BLaER1 (cell line): ENCODE measurements around the gene CPNE2.
"Not testable (repeated sequence)": the region's sequence is repeated elsewhere in the genome, so short reads cannot be mapped to it uniquely, and the experiment has no call there.

Experiments
- H3K27ac ChIP-seq: shearing (Covaris generic); formaldehyde crosslinking; 2 replicates; pipeline ENCODE4 v1.8.1; 2022
- H3K27me3 ChIP-seq: shearing (Covaris generic); formaldehyde crosslinking; 2 replicates; pipeline ENCODE4 v1.8.1; 2022
- H3K36me3 ChIP-seq: shearing (Covaris generic); formaldehyde crosslinking; 2 replicates; pipeline ENCODE4 v1.8.1; 2022
- H3K4me1 ChIP-seq: shearing (Covaris generic); formaldehyde crosslinking; 2 replicates; pipeline ENCODE4 v1.8.1; 2022
- H3K4me2 ChIP-seq: shearing (Covaris generic); formaldehyde crosslinking; 2 replicates; pipeline ENCODE4 v1.8.1; 2022
- H3K4me3 ChIP-seq: shearing (Covaris generic); formaldehyde crosslinking; 2 replicates; pipeline ENCODE4 v1.8.1; 2022
- H3K9ac ChIP-seq: shearing (Covaris generic); formaldehyde crosslinking; 2 replicates; pipeline ENCODE4 v1.8.1; 2022
- H3K9me3 ChIP-seq: shearing (Covaris generic); formaldehyde crosslinking; 2 replicates; pipeline ENCODE4 v1.8.1; 2022
- H4K20me1 ChIP-seq: shearing (Covaris generic); formaldehyde crosslinking; 2 replicates; pipeline ENCODE4 v1.8.1; 2022
- Cebpa-rat ChIP-seq: shearing (Covaris generic); IDR thresholded peaks from 2 replicates; pipeline ENCODE4 v1.8.1; 2022

Gene CPNE2

DNA sequence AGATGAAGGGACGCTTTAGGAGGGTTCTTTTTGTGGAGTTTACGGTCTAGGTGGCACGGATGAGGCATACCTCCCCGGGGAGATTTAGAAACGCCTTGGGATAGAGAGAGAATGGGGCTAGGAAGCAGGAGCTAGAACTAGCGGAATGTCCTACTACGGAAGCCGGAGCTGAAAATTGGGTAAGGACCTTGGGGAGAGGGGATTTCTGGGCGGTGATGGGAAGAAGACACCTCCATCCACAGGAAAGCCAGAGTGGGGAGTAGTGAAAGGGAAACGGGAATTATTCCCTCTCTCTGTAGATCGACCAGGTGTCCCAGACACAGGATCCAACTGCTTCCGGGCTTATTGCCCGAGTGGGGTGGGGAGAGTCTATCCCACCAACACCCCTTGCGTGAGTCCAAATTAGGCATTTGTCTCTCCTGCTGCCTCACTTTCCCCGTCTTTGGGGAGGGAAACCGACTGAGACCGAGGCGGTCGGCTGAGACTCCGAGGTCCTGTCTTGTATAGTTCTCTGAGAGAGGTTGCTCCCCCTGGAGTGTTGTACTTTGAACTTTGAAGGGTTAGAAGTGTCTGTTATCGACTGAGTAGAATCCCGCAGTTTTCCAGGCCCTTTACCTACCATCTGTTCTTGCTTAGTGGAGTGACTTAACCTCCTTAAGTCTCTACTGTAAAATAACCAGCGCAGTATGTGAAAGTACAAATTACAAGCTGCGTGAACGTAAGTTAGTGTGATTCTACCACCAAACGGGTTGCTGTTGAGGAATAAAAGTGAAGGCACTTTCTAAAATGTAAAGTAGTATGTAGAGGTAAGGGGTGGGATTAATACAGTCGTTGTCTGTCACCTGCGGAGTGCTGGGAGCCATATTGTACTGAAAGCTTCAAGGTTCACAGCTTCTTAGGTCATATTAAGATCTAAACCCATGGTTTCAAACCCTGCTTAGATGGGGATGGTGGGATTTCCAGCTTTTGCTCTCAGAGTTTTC, 94.8 kb downstream of the CPNE2 start:
- Histone ChIP-seq H3K27me3 (no peaks in the 10 kb centered on the region), H3K4me3 (peak overlapping the region; percentile 98), H3K4me1 (peaks cover 37% of the 10 kb centered on the region), H3K4me2 (peak overlapping the region; percentile 92), H3K9me3 (no peaks in the 10 kb centered on the region), H4K20me1 (peaks cover 53% of the 10 kb centered on the region), H3K9ac (peak overlapping the region; percentile 93), H3K27ac (peak overlapping the region; percentile 90), H3K36me3 (peaks cover 13% of the 10 kb centered on the region)
- no peak for TF ChIP-seq Cebpa-rat

DNA sequence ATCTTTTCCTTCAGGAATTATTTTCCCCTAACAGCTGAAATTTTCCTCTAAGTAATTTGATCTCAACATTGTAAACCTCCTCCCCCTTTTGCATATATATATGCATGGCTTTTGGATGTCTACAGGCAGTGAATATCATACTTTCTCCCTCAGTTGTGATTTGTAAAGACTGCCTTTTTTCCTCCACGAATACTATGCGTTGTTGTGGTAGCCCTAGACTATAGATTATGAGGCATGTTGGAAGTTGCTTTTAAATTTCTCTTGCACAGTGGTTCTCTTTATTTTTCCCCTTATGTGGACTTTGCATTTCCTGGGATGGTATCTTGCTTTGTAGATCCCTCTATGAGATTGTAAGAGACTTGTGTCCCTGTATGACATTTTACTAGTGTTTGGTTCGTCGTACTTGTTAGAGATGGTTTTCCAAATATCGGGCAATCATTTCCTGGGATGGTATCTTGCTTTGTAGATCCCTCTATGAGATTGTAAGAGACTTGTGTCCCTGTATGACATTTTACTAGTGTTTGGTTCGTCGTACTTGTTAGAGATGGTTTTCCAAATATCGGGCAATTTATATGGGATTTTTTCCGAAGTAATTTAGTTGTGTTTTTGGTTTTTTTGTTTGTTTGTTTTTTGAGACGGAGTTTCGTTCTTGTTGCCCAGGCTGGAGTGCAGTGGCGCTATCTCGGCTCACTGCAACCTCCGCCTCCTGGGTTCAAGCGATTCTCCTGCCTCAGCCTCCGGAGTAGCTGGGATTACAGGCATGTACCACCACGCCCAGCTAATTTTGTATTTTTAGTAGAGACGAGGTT, 95.7 kb downstream of the CPNE2 start:
- peak overlapping the region; percentile 98 for H3K4me3 ChIP-seq
- H4K20me1 ChIP-seq = peaks cover 62% of the 10 kb centered on the region
- H3K27me3 ChIP-seq, H3K27ac ChIP-seq, H3K9me3 ChIP-seq: not testable (repeated sequence)
- peaks cover 37% of the 10 kb centered on the region for H3K4me1 ChIP-seq
- H3K36me3 ChIP-seq = peaks cover 13% of the 10 kb centered on the region
- peak overlapping the region; percentile 93 for H3K9ac ChIP-seq
- H3K4me2 ChIP-seq = peak overlapping the region; percentile 92

DNA sequence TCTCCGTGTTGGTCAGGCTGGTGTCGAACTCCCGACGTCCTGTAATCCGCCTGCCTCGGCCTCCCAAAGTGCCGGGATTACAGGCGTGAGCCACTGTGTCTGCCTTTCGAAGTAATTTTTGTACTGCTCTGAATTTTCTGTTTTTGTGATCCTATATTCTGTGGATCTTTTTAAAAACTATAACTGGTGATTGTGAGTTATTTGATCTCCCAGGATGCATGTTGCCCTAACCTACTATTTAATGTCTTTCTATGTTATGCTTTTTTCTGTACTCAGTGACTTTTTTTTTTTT, 96.3 kb downstream of the CPNE2 start:
- Histone ChIP-seq H3K4me1 (peaks cover 32% of the 10 kb centered on the region), H4K20me1 (peaks cover 68% of the 10 kb centered on the region), H3K27ac (no peak overlapping the region), H3K4me2 (peak overlapping the region; percentile 92; the same call in 1 of the 2 replicates), H3K4me3 (no peak overlapping the region), H3K27me3 (no peaks in the 10 kb centered on the region), H3K9me3 (no peaks in the 10 kb centered on the region), H3K36me3 (peaks cover 17% of the 10 kb centered on the region), H3K9ac (no peak overlapping the region)
- TF ChIP-seq Cebpa-rat = no peak

DNA sequence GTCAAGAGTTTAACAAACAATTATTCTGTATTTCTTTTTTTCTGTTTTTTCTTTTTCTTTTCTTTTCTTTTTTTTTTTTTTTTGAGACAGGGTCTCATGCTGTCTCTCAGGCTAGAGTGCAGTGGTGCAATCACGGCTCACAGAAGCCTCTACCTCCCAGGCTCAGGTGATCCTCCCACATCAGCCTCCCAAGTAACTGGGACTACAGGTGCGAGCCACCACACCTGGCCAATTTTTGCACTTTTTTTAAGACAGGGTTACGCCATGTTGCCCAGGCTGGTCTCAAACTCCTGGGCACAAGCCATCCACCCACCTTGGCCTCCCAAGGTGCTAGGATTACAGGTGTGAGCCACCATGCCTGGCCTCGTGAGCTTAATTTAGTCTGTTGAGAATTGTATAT, 97.1 kb downstream of the CPNE2 start:
- H3K27ac ChIP-seq, H3K4me2 ChIP-seq, H3K9me3 ChIP-seq, H3K4me3 ChIP-seq, H3K9ac ChIP-seq, H3K27me3 ChIP-seq: not testable (repeated sequence)
- H3K36me3 ChIP-seq = peaks cover 20% of the 10 kb centered on the region
- H4K20me1 ChIP-seq = peaks cover 76% of the 10 kb centered on the region
- peaks cover 23% of the 10 kb centered on the region for H3K4me1 ChIP-seq

DNA sequence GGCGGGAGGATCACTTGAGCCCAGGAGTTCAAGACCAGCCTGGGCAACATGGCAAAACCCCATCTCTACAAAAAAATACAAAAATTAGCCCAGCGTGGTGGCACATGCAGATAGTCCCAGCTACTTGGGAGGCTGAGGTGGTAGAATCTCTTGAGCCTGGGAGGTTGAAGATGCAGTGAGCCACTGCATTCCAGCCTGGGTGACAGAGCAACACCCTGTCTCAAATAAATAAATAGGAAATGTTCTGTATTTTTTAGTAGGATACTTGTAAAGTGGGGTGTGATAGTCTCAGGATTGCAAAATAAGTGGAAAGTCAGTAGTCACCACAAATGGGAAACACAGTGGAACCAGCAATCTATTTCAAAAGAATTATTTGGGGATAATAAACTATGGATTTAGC, 97.8 kb downstream of the CPNE2 start:
- H3K9ac ChIP-seq = no peak overlapping the region
- H3K27me3 ChIP-seq = no peaks in the 10 kb centered on the region
- H3K4me2 ChIP-seq = no peak overlapping the region
- H3K9me3 ChIP-seq = no peaks in the 10 kb centered on the region
- H4K20me1 ChIP-seq = peaks cover 82% of the 10 kb centered on the region
- TF ChIP-seq Cebpa-rat = no peak
- peaks cover 17% of the 10 kb centered on the region for H3K4me1 ChIP-seq
- peaks cover 25% of the 10 kb centered on the region for H3K36me3 ChIP-seq
- no peak overlapping the region for H3K4me3 ChIP-seq
- H3K27ac ChIP-seq = no peak overlapping the region

DNA sequence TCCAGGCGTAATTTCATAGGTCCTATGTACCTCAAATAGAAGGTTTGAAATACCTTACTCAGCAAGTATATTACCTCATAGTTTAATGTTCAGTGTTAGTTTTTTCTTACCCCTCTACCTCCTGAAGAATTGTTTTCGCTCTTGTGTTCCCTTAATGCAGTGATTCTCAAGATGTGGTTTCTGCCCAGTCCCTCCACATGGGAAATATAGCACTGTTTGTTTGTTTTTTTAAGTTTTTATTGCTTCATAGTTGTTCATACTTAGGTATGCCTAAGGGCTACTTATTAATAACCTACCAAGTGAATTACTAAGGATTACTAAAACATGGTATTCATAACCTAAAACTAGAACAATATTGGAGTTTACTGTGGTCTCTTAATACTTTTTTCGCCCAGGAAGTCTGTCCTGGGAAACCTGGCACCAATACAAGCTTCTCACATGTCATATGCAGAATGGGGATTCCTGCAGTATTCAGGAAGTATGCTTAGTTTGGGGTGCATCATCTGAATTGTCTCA, 98.7 kb downstream of the CPNE2 start:
- no peak for TF ChIP-seq Cebpa-rat
- Histone ChIP-seq H4K20me1 (peaks cover 92% of the 10 kb centered on the region), H3K9me3 (no peaks in the 10 kb centered on the region)

DNA sequence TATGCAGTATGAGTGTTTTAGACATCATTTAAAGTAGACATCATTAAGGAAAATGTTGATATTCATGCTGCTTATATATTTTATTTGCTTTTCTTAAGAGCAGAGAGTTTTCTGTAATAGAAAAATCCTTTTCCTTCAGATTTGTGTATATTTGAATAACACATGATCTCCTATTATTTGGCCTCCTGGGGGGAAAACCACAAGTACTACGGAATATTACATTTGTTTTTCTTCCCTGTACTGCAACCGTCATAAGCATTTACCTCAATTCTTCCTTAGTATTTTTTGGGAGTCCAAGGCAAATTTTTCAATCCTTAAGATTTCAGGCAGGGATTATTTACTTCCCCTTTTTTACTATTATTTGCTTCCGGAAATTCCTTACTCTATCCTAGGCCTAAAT, 99.8 kb downstream of the CPNE2 start:
- H3K4me2 ChIP-seq = no peak overlapping the region
- H3K36me3 ChIP-seq = peaks cover 37% of the 10 kb centered on the region
- no peak overlapping the region for H3K27ac ChIP-seq
- TF ChIP-seq Cebpa-rat = no peak
- no peak overlapping the region for H3K9ac ChIP-seq
- H3K4me3 ChIP-seq = no peak overlapping the region
- H3K4me1 ChIP-seq = peaks cover 16% of the 10 kb centered on the region
- no peaks in the 10 kb centered on the region for H3K27me3 ChIP-seq
- no peaks in the 10 kb centered on the region for H3K9me3 ChIP-seq
- H4K20me1 ChIP-seq = peaks cover 99% of the 10 kb centered on the region

More for the DNA sequence above, 98.7 kb downstream of the CPNE2 start:
- H3K9ac ChIP-seq = no peak overlapping the region
- no peaks in the 10 kb centered on the region for H3K27me3 ChIP-seq
- H3K27ac ChIP-seq = no peak overlapping the region
- no peak overlapping the region for H3K4me3 ChIP-seq
- H3K4me1 ChIP-seq = peaks cover 16% of the 10 kb centered on the region
- peaks cover 32% of the 10 kb centered on the region for H3K36me3 ChIP-seq
- H3K4me2 ChIP-seq = no peak overlapping the region

DNA sequence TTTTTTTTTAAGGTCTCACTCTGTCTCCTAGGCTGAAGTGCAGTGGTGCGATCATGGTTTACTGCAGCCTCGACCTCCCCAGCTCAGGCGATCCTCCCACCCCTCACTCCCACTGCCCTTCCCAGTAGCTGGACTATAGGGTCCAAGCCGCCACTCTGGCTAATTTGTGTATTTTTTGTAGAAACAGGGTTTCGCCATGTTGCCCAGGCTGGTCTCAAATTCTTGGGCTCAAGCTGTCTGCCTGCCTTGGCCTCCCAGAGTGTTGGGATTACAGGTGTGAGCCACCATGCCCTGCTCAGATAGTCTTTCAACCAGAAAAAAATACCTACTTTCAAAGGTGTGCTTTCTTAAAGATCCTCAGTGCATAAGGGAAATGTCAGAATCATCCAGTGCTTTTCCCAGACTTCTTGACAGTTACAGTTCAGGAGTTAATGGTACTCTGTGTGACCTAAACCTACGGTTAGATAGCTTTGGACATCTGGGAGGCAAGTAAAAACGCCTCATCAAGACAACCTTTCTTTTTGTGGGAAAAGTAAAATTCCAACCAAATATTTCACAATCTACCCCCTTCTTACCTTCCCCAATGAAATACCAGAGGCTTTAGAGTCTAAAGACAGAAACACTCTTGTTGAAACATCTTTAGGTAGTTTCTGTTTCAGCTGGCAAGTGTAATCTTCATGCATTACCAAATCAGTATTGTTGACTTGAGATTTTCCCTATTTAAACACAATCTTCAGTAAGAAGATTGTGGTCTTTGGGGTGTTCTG, 100.5 kb downstream of the CPNE2 start:
- H3K9ac ChIP-seq = no peak overlapping the region
- H3K9me3 ChIP-seq = peaks cover 3% of the 10 kb centered on the region; the same call in 1 of the 2 replicates
- H3K36me3 ChIP-seq = peaks cover 43% of the 10 kb centered on the region
- H3K27me3 ChIP-seq = no peaks in the 10 kb centered on the region
- peaks cover 98% of the 10 kb centered on the region for H4K20me1 ChIP-seq
- H3K4me3 ChIP-seq = no peak overlapping the region
- no peak overlapping the region for H3K4me2 ChIP-seq
- peaks cover 8% of the 10 kb centered on the region for H3K4me1 ChIP-seq
- no peak for TF ChIP-seq Cebpa-rat
- no peak overlapping the region for H3K27ac ChIP-seq

DNA sequence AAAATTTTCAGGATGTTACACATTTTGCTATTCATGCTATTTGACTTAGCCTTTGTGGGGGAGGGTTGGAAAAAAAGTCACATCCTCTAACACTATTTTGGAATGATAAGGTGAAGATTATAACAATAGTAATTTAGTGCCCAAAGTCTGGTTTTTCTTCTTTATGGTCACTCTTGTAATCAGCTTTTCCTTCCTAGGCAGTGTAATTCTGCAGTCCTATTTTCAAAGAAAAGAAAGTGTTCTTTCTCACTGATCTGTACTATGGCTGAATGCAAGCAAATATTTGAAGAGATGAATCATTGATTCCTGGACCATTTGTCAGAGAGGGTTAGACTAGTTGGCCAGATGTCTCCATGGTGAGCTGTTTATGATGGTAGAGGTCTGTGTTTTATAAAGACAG, 102.1 kb downstream of the CPNE2 start:
- Histone ChIP-seq H4K20me1 (peaks cover 83% of the 10 kb centered on the region), H3K4me3 (no peak overlapping the region), H3K9ac (no peak overlapping the region), H3K36me3 (peaks cover 54% of the 10 kb centered on the region), H3K27ac (no peak overlapping the region), H3K4me1 (no peaks in the 10 kb centered on the region), H3K4me2 (no peak overlapping the region), H3K9me3 (peaks cover 13% of the 10 kb centered on the region), H3K27me3 (no peaks in the 10 kb centered on the region)
- no peak for TF ChIP-seq Cebpa-rat
